Calu3 (cell line): ENCODE data around the gene PON1. TPM values are rescaled to one million over a fixed set of nuclear protein-coding genes. Genes with fewer than 3 reads are reported as not detected.

Experiments used
- BruUV-seq: library from RNA; stranded (reverse); fragments of 400-500 nt; replicated peaks from 2 replicates; lab custom pipeline; 2021; lab: Mats Ljungman, UMichigan
- CTCF ChIA-PET: fragments of 300-600 bp; sonication (Branson Sonifier 250); formaldehyde crosslinking; loops from one replicate; lab custom pipeline; 2022; ENCODE audit warnings: antibody characterized with exemption; lab: Charles Lee
- DNase-seq: peaks from one replicate; pipeline ENCODE4 v3.0.0; 2022
- H3K27ac Mint-ChIP-seq: one replicate; pipeline ENCODE4 v1.8.0; 2022; ENCODE audit warnings: mixed read lengths; ENCODE audit not compliant: unreplicated experiment
- H3K27me3 Mint-ChIP-seq: one replicate; pipeline ENCODE4 v1.8.0; 2022; ENCODE audit warnings: mixed read lengths; ENCODE audit not compliant: unreplicated experiment
- H3K36me3 Mint-ChIP-seq: one replicate; pipeline ENCODE4 v1.8.0; 2022; ENCODE audit warnings: mild to moderate bottlenecking, moderate library complexity, mixed read lengths; ENCODE audit not compliant: insufficient read depth, unreplicated experiment
- H3K4me1 Mint-ChIP-seq: one replicate; pipeline ENCODE4 v1.8.0; 2022; ENCODE audit warnings: mild to moderate bottlenecking, low read depth, mixed read lengths; ENCODE audit not compliant: unreplicated experiment
- H3K4me3 Mint-ChIP-seq: one replicate; pipeline ENCODE4 v1.8.0; 2022; ENCODE audit warnings: mild to moderate bottlenecking, low read depth, moderate library complexity, mixed read lengths; ENCODE audit not compliant: unreplicated experiment
- H3K9me3 Mint-ChIP-seq: one replicate; pipeline ENCODE4 v1.8.0; 2022; ENCODE audit warnings: low read depth, mixed read lengths; ENCODE audit not compliant: unreplicated experiment
- intact Hi-C: fragments of 100-400 bp; cut with micrococcal nuclease; formaldehyde crosslinking; loops from one replicate; pipeline ENCODE4 v1.10.0; 2022; ENCODE audit not compliant: unreplicated experiment
- total RNA-seq: library from RNA; stranded (reverse); gene quantifications from 2 replicates; pipeline ENCODE4 v1.2.3, GENCODE V29; 2022
- TF ChIP-seq, protein P1 (sequence below): fragments of 200-600 bp; IDR thresholded peaks from one replicate; pipeline ENCODE4 v1.8.0; 2022; ENCODE audit warnings: antibody characterized with exemption; ENCODE audit not compliant: unreplicated experiment

The PON1 gene
- total RNA-seq, 1 experiment from 2014 or later, result not detected

DNA sequence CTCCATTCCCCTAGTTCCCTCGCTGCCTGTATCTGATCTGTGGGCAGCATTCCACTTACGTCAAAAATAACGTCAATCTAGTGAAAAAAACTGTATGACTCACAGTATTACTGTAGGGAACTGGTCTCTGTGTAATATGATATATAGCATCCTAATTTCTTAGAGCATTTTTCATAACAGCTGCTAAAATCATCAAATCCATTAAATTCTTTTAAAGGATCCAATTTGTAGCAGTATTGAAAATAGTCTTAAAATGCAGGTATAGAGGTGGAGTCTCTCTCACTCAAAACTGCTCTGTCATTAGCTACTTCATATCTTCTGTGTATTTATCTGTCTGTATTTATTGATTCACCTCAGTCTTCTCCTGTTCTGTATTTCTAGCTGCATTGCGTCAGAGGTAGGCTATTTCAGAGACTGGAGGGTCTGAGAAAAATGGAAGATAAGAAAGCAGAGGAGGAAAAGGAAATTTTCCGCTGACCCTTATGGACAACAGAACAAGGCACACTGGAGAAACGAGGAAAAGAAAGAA is 59.9 kb downstream of the PON1 start:
- no peaks in the 10 kb centered on the region for H3K27me3 Mint-ChIP-seq
- BruUV-seq, result no TSS peak
- TF ChIP-seq, protein P1, sequence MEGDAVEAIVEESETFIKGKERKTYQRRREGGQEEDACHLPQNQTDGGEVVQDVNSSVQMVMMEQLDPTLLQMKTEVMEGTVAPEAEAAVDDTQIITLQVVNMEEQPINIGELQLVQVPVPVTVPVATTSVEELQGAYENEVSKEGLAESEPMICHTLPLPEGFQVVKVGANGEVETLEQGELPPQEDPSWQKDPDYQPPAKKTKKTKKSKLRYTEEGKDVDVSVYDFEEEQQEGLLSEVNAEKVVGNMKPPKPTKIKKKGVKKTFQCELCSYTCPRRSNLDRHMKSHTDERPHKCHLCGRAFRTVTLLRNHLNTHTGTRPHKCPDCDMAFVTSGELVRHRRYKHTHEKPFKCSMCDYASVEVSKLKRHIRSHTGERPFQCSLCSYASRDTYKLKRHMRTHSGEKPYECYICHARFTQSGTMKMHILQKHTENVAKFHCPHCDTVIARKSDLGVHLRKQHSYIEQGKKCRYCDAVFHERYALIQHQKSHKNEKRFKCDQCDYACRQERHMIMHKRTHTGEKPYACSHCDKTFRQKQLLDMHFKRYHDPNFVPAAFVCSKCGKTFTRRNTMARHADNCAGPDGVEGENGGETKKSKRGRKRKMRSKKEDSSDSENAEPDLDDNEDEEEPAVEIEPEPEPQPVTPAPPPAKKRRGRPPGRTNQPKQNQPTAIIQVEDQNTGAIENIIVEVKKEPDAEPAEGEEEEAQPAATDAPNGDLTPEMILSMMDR, result no peak
- no peaks in the 10 kb centered on the region for H3K9me3 Mint-ChIP-seq
- CTCF ChIA-PET, result no interaction called here
- intact Hi-C loops, result no loop called here
- H3K27ac Mint-ChIP-seq, result no peak overlapping the region
- H3K4me1 Mint-ChIP-seq, result no peaks in the 10 kb centered on the region
- DNase-seq, result no peak
- H3K36me3 Mint-ChIP-seq, result no peaks in the 10 kb centered on the region
- H3K4me3 Mint-ChIP-seq, result no peak overlapping the region

DNA sequence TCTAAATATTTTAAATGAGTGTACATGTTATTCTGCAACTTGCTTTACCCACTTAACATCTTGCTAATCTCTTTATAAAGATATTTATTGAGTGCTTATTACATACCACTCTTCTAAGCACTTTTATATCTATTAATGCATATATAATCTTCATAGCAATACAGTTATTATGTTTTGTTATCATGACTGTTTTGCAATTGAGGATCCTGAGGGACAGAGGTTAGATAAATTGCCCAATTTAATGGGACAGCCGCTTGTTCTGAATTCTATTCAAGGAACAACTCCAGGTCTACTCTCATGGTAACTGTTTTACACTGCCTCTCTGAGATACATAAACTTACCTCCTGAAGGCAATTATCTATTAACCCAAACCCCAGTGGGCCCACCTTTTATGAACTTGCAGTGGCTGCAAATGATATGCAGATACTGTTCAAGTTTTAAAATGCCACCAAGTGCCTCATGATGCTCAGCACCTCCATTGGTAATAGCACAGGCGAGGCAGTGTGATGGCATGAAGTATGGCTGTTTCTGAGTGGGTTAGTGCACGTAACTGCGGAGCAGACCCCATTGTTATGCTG is 60.5 kb downstream of the PON1 start:
- H3K9me3 Mint-ChIP-seq, result no peaks in the 10 kb centered on the region
- no peak overlapping the region for H3K27ac Mint-ChIP-seq
- CTCF ChIA-PET, result no interaction called here
- TF ChIP-seq, protein P1, result no peak
- DNase-seq, result no peak
- intact Hi-C loops, result no loop called here
- no peak overlapping the region for H3K4me3 Mint-ChIP-seq
- H3K36me3 Mint-ChIP-seq, result no peaks in the 10 kb centered on the region
- no peaks in the 10 kb centered on the region for H3K4me1 Mint-ChIP-seq
- no peaks in the 10 kb centered on the region for H3K27me3 Mint-ChIP-seq
- no TSS peak for BruUV-seq

DNA sequence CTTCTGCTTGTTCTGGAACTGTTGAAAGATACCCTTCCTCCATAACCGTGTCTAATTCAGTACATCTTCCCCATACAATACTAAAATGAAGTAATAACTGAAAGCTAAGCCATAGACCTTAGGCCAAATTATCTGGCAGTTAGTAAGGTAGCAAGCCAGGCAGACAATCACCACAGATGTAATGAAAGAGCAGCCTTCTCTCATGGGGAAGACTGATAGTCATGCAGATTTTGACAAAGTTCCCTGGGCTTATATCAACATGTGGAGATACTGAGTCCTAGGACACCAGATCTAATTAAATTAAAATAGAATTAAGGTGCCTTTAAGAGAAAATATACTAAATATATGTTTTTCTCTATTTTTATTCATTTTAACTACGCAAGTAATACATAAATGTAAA is 61.5 kb downstream of the PON1 start:
- no peak overlapping the region for H3K4me3 Mint-ChIP-seq
- BruUV-seq, result no TSS peak
- H3K4me1 Mint-ChIP-seq, result no peaks in the 10 kb centered on the region
- H3K27me3 Mint-ChIP-seq, result no peaks in the 10 kb centered on the region
- DNase-seq, result no peak
- H3K9me3 Mint-ChIP-seq, result no peaks in the 10 kb centered on the region
- TF ChIP-seq, protein P1, result no peak
- intact Hi-C loops, result no loop called here
- no peak overlapping the region for H3K27ac Mint-ChIP-seq
- CTCF ChIA-PET, result no interaction called here
- H3K36me3 Mint-ChIP-seq, result no peaks in the 10 kb centered on the region

DNA sequence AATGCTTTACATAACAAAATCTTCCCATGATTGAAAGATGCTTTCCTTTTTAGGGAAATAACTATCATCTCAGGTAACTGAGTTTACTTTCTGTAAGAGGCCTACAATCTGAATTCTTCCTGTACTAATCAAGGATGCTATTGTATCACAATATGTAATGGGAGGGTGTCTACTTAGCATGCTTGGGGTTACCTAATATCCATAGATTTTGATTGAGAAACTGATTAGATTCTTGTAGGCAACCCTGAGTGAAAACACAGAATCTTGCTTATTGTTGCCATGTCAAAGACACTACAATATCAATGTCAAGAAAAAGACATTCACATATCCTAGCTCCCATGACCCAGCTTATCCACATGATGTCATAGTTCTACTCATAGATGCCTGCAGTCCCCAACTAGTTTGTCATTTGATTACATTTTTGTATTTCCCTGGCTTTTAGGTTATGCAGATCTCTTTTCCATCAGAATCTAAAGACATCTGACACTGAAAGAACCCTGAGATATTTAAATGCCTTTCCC is 62.4 kb downstream of the PON1 start:
- Mint-ChIP-seq H3K27ac (no peak overlapping the region), H3K4me1 (no peaks in the 10 kb centered on the region), H3K36me3 (no peaks in the 10 kb centered on the region), H3K4me3 (no peak overlapping the region), H3K9me3 (no peaks in the 10 kb centered on the region), H3K27me3 (no peaks in the 10 kb centered on the region)
- intact Hi-C loops, result no loop called here
- TF ChIP-seq, protein P1, result no peak
- DNase-seq, result no peak
- CTCF ChIA-PET, result no interaction called here
- no TSS peak for BruUV-seq
